ENCODE measurements around the gene GNG12. TPM values are rescaled to one million over a fixed set of nuclear protein-coding genes. Genes with fewer than 3 reads are reported as not detected.

The GNG12 gene
- total and polyA plus RNA-seq, 2 donors (not counting 1 experiment from before 2014, with no cell fraction given) = not detected

DNA sequence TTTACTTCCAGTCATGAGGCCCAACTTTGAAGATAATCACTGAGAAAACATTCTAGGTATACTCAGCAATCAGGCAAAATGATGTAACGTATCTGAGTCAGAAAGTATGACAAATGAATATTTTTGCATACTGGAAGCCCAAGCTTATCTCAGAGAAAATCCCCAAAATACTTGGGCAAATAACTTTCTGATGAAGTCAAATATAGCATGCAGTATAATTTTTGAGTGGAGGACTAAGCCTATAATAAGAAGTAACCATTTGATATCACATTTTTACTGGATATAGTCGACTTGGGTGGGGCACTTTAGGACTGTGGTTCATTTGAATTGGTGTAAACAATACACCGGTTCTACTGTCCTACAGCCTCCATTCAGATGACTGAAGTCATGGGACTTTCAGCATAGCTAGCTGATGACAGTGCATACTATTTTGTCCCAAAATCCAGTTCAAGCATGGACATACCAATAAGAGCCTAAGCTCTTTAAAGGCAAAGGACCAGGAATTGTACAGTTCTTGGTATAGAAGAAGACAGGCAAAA lies 150.5 kb downstream of the GNG12 start:
- peaks cover 31% of the 10 kb centered on the region for H3K4me1 Mint-ChIP-seq
- H3K27ac Mint-ChIP-seq = no peak overlapping the region
- peaks cover 16 to 17% of the 10 kb centered on the region in 2 donors for H3K4me1 ChIP-seq (ENCODE audit: control insufficient read depth in 2 of 2, insufficient read depth in 2 of 2, low read length in 2 of 2)
- ChIA-PET POLR2A (no interaction called here), CTCF (interaction anchor here (1.4 kb wide), 1 partner anchor 8 kb away, joined by 3 read pairs; no protein-coding TSS in a partner anchor)
- intact Hi-C loops (cut with micrococcal nuclease) = no loop called here
- DNase-seq (no peak), ATAC-seq (ENCODE audit: low read depth) (no peak)
- H3K27me3 ChIP-seq (replicated peaks in 1 of 4; ENCODE audit: control extremely low read depth in 1 of 4, control insufficient read depth in 3 of 4, insufficient read depth in 4 of 4, low read length in 3 of 4) = no peaks in the 10 kb centered on the region
- no peak overlapping the region for H2AFZ ChIP-seq (ENCODE audit: insufficient read depth, low read depth, low read length, poor library complexity, severe bottlenecking)
- no peak overlapping the region for H3K4me2 ChIP-seq (replicated peaks; ENCODE audit: low read depth, low read length, poor library complexity, severe bottlenecking)
- H3K27ac ChIP-seq (ENCODE audit: low read length in 2 of 2) = no peak overlapping the region
- H3K4me3 Mint-ChIP-seq = no peak overlapping the region
- H4K20me1 ChIP-seq (ENCODE audit: control insufficient read depth, insufficient read depth, low read length, poor library complexity, severe bottlenecking) = no peaks in the 10 kb centered on the region
- no peaks in the 10 kb centered on the region for H3K79me2 ChIP-seq (ENCODE audit: control insufficient read depth, insufficient read depth, low read length)
- no peaks in the 10 kb centered on the region for H3K27me3 Mint-ChIP-seq
- H3K9me3 ChIP-seq (ENCODE audit: control extremely low read depth in 1 of 3, control insufficient read depth in 2 of 3, insufficient read depth in 1 of 3, low read length in 2 of 3) = no peaks in the 10 kb centered on the region
- no peaks in the 10 kb centered on the region for H3K36me3 ChIP-seq (replicated peaks in 1 of 2; ENCODE audit: control extremely low read depth in 1 of 2, control insufficient read depth in 1 of 2, extremely low read depth in 1 of 2, insufficient read depth in 2 of 2, low read length in 1 of 2)
- H3K9ac ChIP-seq (ENCODE audit: low read length) = no peak overlapping the region
- no peaks in the 10 kb centered on the region for H3K9me3 Mint-ChIP-seq (ENCODE audit: insufficient read depth)
- H3K4me3 ChIP-seq (ENCODE audit: control extremely low read depth in 1 of 5, extremely low read depth in 1 of 5, insufficient read depth in 1 of 5, low read depth in 2 of 5, low read length in 4 of 5) = no peak overlapping the region
- no CpG with 5 or more reads among the region's 3 CpGs for WGBS (ENCODE audit: insufficient coverage)
- TF ChIP-seq EZH2 (IDR thresholded peaks at IDR 0.05; ENCODE audit: borderline replicate concordance, insufficient read depth, low read depth, low read length, poor library complexity, severe bottlenecking) = no peak
- TF ChIP-seq, protein P1, sequence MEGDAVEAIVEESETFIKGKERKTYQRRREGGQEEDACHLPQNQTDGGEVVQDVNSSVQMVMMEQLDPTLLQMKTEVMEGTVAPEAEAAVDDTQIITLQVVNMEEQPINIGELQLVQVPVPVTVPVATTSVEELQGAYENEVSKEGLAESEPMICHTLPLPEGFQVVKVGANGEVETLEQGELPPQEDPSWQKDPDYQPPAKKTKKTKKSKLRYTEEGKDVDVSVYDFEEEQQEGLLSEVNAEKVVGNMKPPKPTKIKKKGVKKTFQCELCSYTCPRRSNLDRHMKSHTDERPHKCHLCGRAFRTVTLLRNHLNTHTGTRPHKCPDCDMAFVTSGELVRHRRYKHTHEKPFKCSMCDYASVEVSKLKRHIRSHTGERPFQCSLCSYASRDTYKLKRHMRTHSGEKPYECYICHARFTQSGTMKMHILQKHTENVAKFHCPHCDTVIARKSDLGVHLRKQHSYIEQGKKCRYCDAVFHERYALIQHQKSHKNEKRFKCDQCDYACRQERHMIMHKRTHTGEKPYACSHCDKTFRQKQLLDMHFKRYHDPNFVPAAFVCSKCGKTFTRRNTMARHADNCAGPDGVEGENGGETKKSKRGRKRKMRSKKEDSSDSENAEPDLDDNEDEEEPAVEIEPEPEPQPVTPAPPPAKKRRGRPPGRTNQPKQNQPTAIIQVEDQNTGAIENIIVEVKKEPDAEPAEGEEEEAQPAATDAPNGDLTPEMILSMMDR (IDR thresholded peaks at IDR 0.05) = no peak

DNA sequence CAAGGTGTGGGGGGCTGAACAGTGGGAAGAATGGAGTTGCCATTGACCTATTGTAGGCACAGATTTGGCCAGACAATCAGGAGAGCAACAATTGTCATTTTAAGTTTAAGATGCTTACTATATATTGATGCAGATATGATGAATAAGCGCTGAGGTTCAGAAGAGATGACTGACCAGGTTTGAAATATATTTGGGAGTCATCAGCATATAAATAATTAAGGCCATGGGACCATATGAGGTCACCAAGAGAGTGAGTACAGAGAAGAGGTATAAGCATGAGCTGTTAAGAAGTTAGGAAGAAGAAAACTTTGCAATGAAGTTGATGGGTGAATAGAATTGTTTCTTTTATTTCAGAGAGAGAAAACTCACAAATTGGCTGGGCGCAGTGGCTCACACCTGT lies 152.8 kb downstream of the GNG12 start:
- ATAC-seq (ENCODE audit: low read depth) (no peak), DNase-seq (no peak)
- Histone ChIP-seq H3K4me2 (replicated peaks; ENCODE audit: low read depth, low read length, poor library complexity, severe bottlenecking) (no peak overlapping the region), H3K27me3 (replicated peaks in 1 of 4; ENCODE audit: control extremely low read depth in 1 of 4, control insufficient read depth in 3 of 4, insufficient read depth in 4 of 4, low read length in 3 of 4) (no peaks in the 10 kb centered on the region), H3K36me3 (replicated peaks in 1 of 2; ENCODE audit: control extremely low read depth in 1 of 2, control insufficient read depth in 1 of 2, extremely low read depth in 1 of 2, insufficient read depth in 2 of 2, low read length in 1 of 2) (no peaks in the 10 kb centered on the region), H3K9me3 (ENCODE audit: control extremely low read depth in 1 of 3, control insufficient read depth in 2 of 3, insufficient read depth in 1 of 3, low read length in 2 of 3) (no peaks in the 10 kb centered on the region), H3K4me3 (ENCODE audit: control extremely low read depth in 1 of 5, extremely low read depth in 1 of 5, insufficient read depth in 1 of 5, low read depth in 2 of 5, low read length in 4 of 5) (no peak overlapping the region), H3K9ac (ENCODE audit: low read length) (no peak overlapping the region), H3K79me2 (ENCODE audit: control insufficient read depth, insufficient read depth, low read length) (no peaks in the 10 kb centered on the region), H3K4me1 (ENCODE audit: control insufficient read depth in 2 of 2, insufficient read depth in 2 of 2, low read length in 2 of 2) (peaks cover 7% of the 10 kb centered on the region in 2 donors), H3K27ac (ENCODE audit: low read length in 2 of 2) (no peak overlapping the region), H2AFZ (ENCODE audit: insufficient read depth, low read depth, low read length, poor library complexity, severe bottlenecking) (no peak overlapping the region), H4K20me1 (ENCODE audit: control insufficient read depth, insufficient read depth, low read length, poor library complexity, severe bottlenecking) (no peaks in the 10 kb centered on the region)
- ChIA-PET POLR2A (no interaction called here), CTCF (no interaction called here)
- Mint-ChIP-seq H3K27ac (no peak overlapping the region), H3K27me3 (peaks cover 3% of the 10 kb centered on the region), H3K4me3 (no peak overlapping the region), H3K4me1 (peaks cover 22% of the 10 kb centered on the region), H3K9me3 (ENCODE audit: insufficient read depth) (no peaks in the 10 kb centered on the region)
- WGBS (ENCODE audit: insufficient coverage) = 100% methylated on average over 2 of the region's 2 CpGs
- TF ChIP-seq, protein P1 (IDR thresholded peaks at IDR 0.05) = no peak
- TF ChIP-seq EZH2 (IDR thresholded peaks at IDR 0.05; ENCODE audit: borderline replicate concordance, insufficient read depth, low read depth, low read length, poor library complexity, severe bottlenecking) = no peak
- intact Hi-C loops (cut with micrococcal nuclease) = no loop called here
